Measurements from ENCODE around the gene NXPH3.

DNA sequence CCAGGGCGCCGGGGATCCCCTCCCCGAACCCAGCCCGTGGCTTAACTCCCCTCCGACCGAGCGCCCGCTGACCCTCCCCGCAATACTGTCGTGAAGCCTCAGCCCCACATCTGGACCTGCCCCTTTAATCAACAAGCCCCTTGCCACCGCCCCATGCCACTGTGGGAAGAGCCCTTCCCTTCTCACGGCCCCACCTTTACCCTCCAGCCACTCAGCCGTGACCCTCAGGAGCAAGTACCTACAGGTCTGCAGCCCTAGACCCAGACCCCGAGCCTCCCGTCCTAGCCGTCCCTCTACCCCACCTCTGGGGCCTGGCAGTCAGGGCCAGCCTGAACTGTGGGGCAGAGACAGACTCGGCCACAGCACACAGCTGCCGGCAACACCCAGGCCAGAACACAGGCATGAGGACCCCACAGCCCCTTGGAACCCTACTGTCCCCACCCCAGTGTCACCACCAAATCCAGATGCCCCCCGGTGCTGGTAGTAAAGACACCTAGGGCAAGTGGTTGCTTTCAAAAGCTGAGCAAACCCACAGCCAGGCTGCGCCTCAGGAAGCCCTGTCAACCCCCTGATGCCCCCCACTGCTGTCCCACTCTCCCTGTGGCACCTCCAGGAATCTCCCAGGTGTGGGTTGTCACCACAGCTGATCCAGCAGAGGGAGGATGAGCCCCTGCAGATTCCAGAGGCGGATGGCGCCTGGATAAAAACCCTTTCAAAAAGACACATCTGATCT lies 1.4 kb downstream of the NXPH3 start:
- TF ChIP-seq, protein P1, sequence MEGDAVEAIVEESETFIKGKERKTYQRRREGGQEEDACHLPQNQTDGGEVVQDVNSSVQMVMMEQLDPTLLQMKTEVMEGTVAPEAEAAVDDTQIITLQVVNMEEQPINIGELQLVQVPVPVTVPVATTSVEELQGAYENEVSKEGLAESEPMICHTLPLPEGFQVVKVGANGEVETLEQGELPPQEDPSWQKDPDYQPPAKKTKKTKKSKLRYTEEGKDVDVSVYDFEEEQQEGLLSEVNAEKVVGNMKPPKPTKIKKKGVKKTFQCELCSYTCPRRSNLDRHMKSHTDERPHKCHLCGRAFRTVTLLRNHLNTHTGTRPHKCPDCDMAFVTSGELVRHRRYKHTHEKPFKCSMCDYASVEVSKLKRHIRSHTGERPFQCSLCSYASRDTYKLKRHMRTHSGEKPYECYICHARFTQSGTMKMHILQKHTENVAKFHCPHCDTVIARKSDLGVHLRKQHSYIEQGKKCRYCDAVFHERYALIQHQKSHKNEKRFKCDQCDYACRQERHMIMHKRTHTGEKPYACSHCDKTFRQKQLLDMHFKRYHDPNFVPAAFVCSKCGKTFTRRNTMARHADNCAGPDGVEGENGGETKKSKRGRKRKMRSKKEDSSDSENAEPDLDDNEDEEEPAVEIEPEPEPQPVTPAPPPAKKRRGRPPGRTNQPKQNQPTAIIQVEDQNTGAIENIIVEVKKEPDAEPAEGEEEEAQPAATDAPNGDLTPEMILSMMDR (IDR thresholded peaks at IDR 0.05), result no peak
- TF ChIP-seq POLR2A (IDR thresholded peaks at IDR 0.05), result no peak

Measured in uterus (tissue), 2 donors.